Fibroblast of lung (primary cell): ENCODE data around the gene RMC1. TPM values are rescaled to one million over a fixed set of nuclear protein-coding genes. Genes with fewer than 3 reads are reported as not detected.
"Not testable (repeated sequence)": the region's sequence is repeated elsewhere in the genome, so short reads cannot be mapped to it uniquely, and the experiment has no call there.

Experiments
- DNase-seq, 2 donors: peaks; one replicate each; pipeline versions ENCODE4 v3.0.0 to v3.0.0-alpha.2; 2010; ENCODE audit warnings: low read depth in 2 of 2
- H2AFZ ChIP-seq: 2 replicates; pipeline ENCODE4 v1.5.1; 2012; ENCODE audit warnings: low read length, control low read depth, inconsistent platforms
- H3K27ac ChIP-seq: 2 replicates; pipeline ENCODE4 v1.5.1; 2011; ENCODE audit warnings: low read length, control low read depth; ENCODE audit not compliant: insufficient read depth
- H3K27me3 ChIP-seq: 2 replicates; pipeline ENCODE4 v1.5.1; 2011; ENCODE audit warnings: mild to moderate bottlenecking, low read length; ENCODE audit not compliant: control insufficient read depth, insufficient read depth
- H3K36me3 ChIP-seq: 2 replicates; pipeline ENCODE4 v1.5.1; 2011; ENCODE audit warnings: low read length; ENCODE audit not compliant: control insufficient read depth, insufficient read depth
- H3K4me1 ChIP-seq: 2 replicates; pipeline ENCODE4 v1.5.1; 2011; ENCODE audit warnings: low read length; ENCODE audit not compliant: control insufficient read depth, insufficient read depth; ENCODE audit errors: extremely low read depth
- H3K4me2 ChIP-seq: 2 replicates; pipeline ENCODE4 v1.5.1; 2011; ENCODE audit warnings: low read length, control low read depth; ENCODE audit not compliant: insufficient read depth; ENCODE audit errors: extremely low read depth
- H3K4me3 ChIP-seq, 4 experiments: fragments of 200-600 bp in 1 of 4; sonication (generic) in 1 of 4; replicated peaks in 1 of 4; 2 replicates each; pipeline ENCODE4 v1.5.1; 2011 to 2016; ENCODE audit warnings: low read length in 4 of 4, low read depth in 3 of 4, mild to moderate bottlenecking in 3 of 4, control low read depth in 2 of 4, inconsistent platforms in 1 of 4, mixed read lengths in 1 of 4; ENCODE audit not compliant: insufficient read depth in 1 of 4; ENCODE audit errors: control extremely low read depth in 1 of 4
- H3K79me2 ChIP-seq: 2 replicates; pipeline ENCODE4 v1.5.1; 2012; ENCODE audit warnings: mild to moderate bottlenecking, low read length, inconsistent platforms; ENCODE audit not compliant: control insufficient read depth, insufficient read depth
- H3K9ac ChIP-seq: 2 replicates; pipeline ENCODE4 v1.5.1; 2011; ENCODE audit warnings: mild to moderate bottlenecking, low read length, control low read depth; ENCODE audit not compliant: insufficient read depth
- H3K9me3 ChIP-seq: 2 replicates; pipeline ENCODE4 v1.5.1; 2012; ENCODE audit warnings: low read depth, low read length; ENCODE audit not compliant: control insufficient read depth, insufficient read depth
- H4K20me1 ChIP-seq: 2 replicates; pipeline ENCODE4 v1.5.1; 2011; ENCODE audit warnings: low read length; ENCODE audit not compliant: control insufficient read depth, insufficient read depth; ENCODE audit errors: extremely low read depth
- EZH2 ChIP-seq: IDR thresholded peaks from 2 replicates; pipeline ENCODE4 v1.5.1; 2012; ENCODE audit warnings: low read length, control low read depth, mild to moderate bottlenecking; ENCODE audit errors: missing control alignments
- polyA plus RNA-seq, 2 donors: library from polyadenylated mRNA; depleted of rRNA in 1 of 2; stranded (reverse) in 1 of 2; unstranded in 1 of 2; fragments of >200 nt; gene quantifications; 2 replicates each; pipeline ENCODE4 v1.2.1, GENCODE V29; 2011 to 2012; ENCODE audit warnings: missing spikeins in 1 of 2
- total RNA-seq: library from RNA; depleted of rRNA; stranded (reverse); fragments of >200 nt; gene quantifications from 2 replicates; pipeline ENCODE4 v1.2.1, GENCODE V29; 2014
- TF ChIP-seq, protein P1 (sequence below), 2 donors: IDR thresholded peaks in 1 of 2; conservative IDR thresholded peaks in 1 of 2; 1 replicate in 1 of 2; 2 replicates in 1 of 2; pipeline ENCODE4 v1.5.1; 2011 to 2012; ENCODE audit warnings: low read length in 2 of 2, control low read depth in 1 of 2, inconsistent platforms in 1 of 2, low read depth in 1 of 2, mild to moderate bottlenecking in 1 of 2

The RMC1 gene
- total and polyA plus RNA-seq, 2 donors (not counting 1 experiment from before 2014, with no cell fraction given) = 22.5 to 29.6 TPM

DNA sequence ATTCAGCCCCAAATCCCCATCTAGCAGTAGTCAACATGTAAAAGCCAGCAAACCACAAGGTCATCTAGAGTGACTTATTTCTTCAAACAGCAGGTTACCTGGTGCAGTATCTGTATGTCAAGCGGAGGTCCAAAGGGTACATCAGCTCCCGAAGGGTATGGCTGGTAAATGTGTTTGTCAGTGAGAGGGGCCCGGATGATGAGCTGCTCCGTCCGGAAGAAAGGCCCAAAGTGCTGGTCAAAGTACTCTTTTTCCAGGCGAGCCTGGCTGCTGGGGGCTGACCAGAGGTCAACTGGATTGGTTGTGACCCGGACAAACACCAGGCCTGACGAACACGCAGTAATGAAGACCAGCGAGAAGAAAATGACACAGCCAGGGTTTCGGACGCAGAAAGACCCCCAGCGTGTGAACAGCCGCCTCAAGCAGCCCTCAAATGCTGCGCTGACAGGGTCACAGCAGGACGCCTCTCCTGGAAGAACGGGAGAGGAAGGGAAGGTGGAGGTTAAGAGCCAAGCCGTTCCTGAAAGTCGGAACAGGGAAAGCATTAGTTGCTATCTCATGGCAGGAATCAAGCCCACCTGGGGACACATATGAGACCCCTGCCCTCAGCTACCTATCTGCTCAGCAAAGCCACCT is 53.0 kb downstream of the RMC1 start:
- TF ChIP-seq, protein P1, sequence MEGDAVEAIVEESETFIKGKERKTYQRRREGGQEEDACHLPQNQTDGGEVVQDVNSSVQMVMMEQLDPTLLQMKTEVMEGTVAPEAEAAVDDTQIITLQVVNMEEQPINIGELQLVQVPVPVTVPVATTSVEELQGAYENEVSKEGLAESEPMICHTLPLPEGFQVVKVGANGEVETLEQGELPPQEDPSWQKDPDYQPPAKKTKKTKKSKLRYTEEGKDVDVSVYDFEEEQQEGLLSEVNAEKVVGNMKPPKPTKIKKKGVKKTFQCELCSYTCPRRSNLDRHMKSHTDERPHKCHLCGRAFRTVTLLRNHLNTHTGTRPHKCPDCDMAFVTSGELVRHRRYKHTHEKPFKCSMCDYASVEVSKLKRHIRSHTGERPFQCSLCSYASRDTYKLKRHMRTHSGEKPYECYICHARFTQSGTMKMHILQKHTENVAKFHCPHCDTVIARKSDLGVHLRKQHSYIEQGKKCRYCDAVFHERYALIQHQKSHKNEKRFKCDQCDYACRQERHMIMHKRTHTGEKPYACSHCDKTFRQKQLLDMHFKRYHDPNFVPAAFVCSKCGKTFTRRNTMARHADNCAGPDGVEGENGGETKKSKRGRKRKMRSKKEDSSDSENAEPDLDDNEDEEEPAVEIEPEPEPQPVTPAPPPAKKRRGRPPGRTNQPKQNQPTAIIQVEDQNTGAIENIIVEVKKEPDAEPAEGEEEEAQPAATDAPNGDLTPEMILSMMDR (conservative IDR thresholded peaks at IDR 0.05 in 1 of 2, IDR thresholded peaks at IDR 0.05 in 1 of 2; ENCODE audit: low read depth in 1 of 2, low read length in 2 of 2) = no peak
- TF ChIP-seq EZH2 = no peak
- Histone ChIP-seq H3K9me3 (no peaks in the 10 kb centered on the region), H4K20me1 (no peaks in the 10 kb centered on the region), H3K79me2 (no peaks in the 10 kb centered on the region), H2AFZ (no peak overlapping the region), H3K9ac (no peak overlapping the region), H3K4me2 (no peak overlapping the region), H3K4me1 (no peaks in the 10 kb centered on the region), H3K27me3 (no peaks in the 10 kb centered on the region), H3K36me3 (peaks cover 6% of the 10 kb centered on the region), H3K4me3 (no peak overlapping the region), H3K27ac (no peak overlapping the region)
- DNase-seq = no peak

DNA sequence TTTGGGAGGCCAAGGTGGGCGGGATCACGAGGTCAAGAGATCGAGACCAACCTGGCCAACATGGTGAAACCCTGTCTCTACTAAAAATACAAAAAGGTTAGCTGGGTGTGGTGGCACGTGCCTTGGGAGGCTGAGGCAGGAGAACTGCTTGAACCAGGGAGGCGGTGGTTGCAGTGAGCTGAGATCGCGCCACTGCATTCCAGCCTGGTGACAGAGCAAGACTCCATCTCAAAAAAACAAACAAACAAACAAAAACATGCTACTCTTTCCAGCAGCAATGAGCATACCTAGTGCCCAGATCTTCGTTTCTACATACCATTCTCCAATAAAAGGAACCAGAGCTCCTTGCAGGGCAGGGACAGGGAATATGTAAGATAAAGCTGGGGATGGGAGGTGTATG is 54.2 kb downstream of the RMC1 start:
- H3K9me3 ChIP-seq, H3K27me3 ChIP-seq, H3K4me2 ChIP-seq, DNase-seq, H3K36me3 ChIP-seq, H3K4me3 ChIP-seq, H3K9ac ChIP-seq, H3K79me2 ChIP-seq, H3K4me1 ChIP-seq, H4K20me1 ChIP-seq, H2AFZ ChIP-seq, H3K27ac ChIP-seq: not testable (repeated sequence)

DNA sequence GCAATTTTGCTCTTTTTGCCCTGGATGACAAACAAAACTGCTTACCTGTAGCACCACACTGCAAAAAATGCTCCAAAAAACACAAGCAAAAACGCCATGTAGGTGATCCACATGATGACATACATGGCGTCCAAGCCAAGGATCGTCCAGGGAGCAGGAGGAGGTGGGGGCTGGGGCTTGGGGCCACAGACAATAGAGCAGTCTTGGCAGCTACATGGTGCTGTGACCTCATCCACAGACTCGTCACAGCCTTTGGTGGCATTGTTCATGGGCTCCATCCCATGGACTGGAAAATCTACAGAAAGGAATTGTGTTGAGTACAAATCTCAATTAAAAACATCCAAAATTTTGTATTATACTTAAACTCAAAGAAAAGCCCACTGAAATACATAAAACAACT is 56.9 kb downstream of the RMC1 start:
- H3K79me2 ChIP-seq = no peaks in the 10 kb centered on the region
- no peak overlapping the region for H3K4me2 ChIP-seq
- no peak for DNase-seq
- TF ChIP-seq, protein P1 (conservative IDR thresholded peaks at IDR 0.05 in 1 of 2, IDR thresholded peaks at IDR 0.05 in 1 of 2; ENCODE audit: low read depth in 1 of 2, low read length in 2 of 2) = no peak
- TF ChIP-seq EZH2 = no peak
- no peaks in the 10 kb centered on the region for H3K9me3 ChIP-seq
- H3K36me3 ChIP-seq = peaks cover 6% of the 10 kb centered on the region
- no peak overlapping the region for H3K4me3 ChIP-seq
- no peak overlapping the region for H3K27ac ChIP-seq
- H4K20me1 ChIP-seq = no peaks in the 10 kb centered on the region
- H3K4me1 ChIP-seq = peaks cover 3% of the 10 kb centered on the region
- no peak overlapping the region for H2AFZ ChIP-seq
- no peak overlapping the region for H3K9ac ChIP-seq
- no peaks in the 10 kb centered on the region for H3K27me3 ChIP-seq
